GM19397 (cell line): ENCODE results near the gene MYH15.

Experiments used
- ATAC-seq: cut with Tn5 transposase; IDR thresholded peaks from one replicate; pipeline ENCODE4 v1.9.1; 2021; ENCODE audit warnings: mild to moderate bottlenecking, moderate library complexity; ENCODE audit not compliant: unreplicated experiment

The MYH15 gene

DNA sequence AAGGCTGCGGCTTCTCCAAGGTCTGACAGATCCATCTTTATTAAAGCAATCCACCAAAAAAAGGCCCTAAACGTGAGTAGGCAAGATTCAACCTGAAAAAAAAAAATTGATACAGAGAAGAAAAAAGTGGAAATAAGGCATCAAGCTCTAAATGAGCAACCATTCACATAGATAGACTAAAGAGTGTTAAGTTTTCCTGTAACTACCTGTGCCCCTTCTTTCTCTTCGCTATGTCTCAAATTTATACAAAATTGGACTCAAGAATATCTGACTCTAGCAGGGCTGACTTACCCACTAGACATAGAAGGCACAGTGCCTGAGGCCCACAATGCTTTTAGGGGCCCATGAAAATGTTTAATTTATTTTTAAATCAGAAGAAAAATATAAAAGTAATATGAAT, at the start of gene MYH15:
TSS of gene MYH15 (minus strand) at position 101 of the 400 bp plus-strand sequence. CDS start at position 35, 66 bp downstream.
- no peak for ATAC-seq

DNA sequence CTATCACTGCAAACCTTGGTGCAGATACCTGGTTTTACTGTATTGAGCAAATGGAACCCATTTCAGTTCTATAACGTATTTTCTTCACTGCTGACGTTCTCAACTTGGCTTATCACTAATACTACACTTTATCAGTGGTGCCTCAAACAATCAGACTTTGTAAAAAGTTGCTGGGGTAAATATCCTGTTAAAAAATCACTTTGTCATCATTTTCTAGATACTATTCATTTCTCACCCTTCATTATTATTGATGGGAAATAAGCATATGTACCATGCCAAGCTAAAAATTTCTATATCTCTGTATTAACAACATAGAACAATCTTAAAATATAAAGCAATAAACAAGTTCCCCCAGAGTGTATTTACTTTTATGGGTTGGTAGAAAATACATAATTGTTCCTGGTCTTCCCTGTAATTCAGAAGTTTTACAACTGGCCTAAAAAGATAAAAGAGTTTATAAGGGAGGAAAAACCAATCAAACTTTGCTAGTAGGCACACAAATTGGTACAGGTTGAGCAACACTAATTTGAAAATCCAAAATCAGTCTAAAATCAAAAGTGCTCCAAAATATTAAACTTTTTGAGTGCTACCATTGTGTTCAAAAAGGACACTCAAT, 45.7 kb upstream of the MYH15 start:
- ATAC-seq: no peak

DNA sequence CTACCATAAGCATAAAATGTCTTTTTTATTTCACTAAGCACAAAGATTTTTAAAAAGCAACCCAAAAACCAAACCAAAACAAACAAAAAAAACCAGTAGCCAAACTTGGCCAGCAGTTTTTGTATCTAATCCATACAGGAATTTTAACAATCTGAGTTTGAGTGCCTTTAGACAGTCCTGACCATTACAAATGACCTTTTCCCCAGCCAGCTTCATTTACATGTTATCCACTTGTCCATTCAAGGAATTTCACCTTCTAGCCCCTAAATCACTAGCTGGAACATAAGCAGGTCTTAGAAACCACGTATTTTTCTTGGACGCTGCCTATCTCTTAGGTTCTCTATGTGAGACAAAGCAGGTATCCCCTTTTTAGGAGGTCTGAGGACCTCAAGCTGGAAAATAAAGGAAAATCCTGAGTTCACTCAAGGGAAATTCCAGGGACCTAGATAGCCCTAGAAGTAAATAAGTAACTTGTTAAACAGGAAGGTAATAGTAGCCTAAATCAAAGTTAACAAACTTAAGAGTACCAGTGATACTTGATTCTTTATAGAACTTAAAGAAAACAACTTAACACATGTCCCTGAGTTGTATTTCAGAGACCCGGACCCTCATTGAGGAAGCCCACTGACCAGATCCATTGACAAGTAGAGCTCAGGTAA, 44.6 kb upstream of the MYH15 start:
- no peak for ATAC-seq

DNA sequence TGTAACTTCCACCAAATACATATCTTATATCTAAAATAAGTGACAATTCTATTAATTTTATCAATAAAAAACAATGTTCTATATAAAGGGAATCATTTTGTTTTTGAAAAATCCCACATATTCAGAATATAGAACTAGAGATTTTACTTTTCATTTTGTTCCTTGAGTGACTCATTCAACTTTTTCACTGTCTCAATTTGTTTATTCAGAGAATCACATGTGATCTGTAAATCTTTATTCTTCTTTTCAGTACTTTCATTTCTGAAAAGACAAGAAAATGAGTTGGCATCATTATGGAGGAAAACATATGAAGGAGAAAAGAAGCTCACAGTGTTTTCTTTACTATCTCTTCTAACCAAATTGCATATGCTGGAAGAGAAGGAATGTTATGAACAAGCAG, 43.8 kb upstream of the MYH15 start:
- no peak for ATAC-seq

DNA sequence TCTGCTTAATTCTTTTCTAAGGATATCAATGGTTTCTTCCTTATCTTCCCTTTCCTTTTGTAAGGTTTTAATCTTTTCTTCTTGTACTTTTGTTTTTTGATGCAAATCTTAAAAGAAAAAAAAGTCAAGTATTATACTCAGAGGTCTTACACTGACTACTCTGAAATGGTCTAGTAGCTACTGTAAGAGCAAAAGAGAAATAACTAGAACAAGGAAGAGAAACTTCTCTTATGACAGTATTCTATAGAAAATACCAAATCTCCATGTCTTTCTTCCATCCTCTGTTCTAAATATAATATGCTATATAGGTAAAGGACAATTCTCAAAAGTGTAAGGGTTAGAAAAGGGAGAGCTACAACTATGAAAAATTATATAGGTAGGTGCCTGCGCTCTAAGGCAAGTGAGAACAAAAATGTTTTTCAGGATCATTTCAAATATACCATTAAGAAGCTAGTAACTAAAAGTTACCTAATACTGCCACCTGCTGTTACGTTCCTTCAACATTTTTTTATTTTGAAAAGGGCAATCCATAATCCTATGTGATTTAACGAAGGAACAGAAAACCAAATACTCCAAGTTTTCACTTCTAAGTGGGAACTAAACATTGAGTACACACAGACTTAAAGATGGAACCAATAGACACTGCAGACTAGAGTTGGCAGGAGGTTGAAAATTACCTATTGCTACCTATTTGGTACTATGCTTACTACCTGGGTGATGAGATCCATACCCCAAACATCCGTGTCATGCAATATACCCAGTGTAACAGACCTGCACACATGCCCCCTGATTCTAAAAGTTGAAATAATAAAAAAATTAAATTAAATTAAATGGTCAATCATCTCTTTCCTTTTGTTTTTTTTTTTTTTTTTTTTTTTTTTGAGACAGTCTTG, 42.1 kb upstream of the MYH15 start:
- no peak for ATAC-seq

DNA sequence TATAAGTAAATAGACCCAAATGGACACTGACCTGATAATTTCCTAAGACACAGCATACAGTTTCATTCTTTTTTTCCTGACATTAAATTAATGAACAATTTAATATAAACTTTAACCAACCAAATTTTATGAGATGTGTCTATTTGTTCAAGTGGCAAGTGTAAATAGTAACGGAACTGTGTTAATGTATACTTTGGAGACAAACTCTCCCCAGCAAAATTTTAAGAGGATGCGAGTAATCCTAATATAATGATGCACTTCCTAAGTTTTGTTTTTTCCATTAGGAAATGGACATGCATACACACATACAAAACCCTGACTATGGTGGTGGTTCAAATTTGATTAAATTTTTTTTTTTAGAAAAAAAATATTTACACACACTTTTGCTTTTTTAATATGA, 38.5 kb upstream of the MYH15 start:
- ATAC-seq: no peak

DNA sequence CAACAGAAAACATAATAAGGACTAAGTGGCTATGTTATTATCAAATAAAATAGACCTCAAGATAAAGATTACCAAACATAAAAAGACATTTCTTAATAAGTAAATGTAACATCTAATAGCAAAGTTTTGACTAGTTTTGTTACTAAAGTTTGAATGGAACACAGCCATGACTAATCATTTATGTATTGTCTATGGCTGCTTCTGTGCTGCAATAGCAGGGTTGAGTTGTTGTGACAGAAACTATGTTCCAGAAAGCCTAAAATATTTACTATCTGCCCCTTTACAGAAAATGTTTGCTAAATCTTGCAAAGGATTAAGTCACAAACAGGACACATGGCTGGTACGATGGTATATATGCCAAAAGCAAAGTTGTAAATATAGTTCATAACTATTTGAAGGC, 37.9 kb upstream of the MYH15 start:
- ATAC-seq: no peak

DNA sequence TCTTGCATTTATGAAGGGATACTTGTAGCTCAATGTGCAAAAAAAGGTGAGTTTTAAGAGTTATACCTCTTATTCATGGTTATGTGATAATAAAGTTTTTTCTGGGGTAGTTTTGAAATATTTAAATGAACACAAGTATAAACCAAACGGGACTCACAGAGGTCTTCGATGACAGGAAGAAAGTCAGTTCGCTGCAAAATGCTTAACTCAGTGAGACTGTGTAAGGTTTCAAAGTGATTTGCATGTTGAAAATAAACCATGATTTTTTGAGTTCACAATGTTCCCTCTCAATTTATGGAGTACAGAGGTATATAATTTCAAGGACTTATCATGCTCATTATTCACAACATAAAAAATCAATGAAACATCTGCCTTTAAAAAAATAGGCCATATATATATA, 36.3 kb upstream of the MYH15 start:
- ATAC-seq: peak; percentile 64

DNA sequence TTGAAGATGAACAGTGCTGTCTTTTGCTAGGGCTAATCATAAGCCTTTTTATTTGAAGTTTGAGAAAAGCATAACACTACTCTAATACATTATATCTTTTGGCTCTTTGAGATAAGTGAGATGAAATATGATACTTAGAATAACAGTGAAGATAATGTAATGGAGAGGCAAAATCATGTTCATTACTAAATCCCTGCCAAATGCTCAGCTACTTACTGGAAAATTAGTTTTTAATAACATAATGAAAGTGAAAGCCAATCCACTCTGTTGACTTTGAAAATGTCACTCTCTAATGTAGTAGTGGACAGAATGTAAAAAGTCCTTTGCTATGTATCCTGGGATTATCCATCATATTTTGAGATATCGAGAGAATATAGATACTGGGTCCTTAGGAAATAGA, 35.9 kb upstream of the MYH15 start:
- no peak for ATAC-seq

DNA sequence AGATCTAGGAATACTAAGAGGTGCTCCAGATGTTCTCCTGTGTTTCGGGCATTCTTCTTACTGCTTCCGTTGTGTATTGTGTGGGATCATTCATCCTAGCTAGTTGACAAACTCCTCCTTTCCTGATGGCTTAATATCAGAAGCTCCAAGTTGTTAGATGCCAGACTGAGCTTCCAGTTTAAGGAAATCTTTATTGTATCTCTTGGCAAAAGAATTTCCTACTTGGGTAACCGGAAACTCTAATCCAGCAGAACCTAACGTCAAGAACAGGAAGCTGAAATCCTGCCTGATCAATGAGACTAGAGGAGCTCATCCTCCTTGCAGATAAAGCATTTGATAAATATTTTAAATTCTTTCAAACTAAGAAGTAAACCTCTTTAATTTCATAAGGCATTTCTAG, 27.7 kb upstream of the MYH15 start:
- no peak for ATAC-seq

DNA sequence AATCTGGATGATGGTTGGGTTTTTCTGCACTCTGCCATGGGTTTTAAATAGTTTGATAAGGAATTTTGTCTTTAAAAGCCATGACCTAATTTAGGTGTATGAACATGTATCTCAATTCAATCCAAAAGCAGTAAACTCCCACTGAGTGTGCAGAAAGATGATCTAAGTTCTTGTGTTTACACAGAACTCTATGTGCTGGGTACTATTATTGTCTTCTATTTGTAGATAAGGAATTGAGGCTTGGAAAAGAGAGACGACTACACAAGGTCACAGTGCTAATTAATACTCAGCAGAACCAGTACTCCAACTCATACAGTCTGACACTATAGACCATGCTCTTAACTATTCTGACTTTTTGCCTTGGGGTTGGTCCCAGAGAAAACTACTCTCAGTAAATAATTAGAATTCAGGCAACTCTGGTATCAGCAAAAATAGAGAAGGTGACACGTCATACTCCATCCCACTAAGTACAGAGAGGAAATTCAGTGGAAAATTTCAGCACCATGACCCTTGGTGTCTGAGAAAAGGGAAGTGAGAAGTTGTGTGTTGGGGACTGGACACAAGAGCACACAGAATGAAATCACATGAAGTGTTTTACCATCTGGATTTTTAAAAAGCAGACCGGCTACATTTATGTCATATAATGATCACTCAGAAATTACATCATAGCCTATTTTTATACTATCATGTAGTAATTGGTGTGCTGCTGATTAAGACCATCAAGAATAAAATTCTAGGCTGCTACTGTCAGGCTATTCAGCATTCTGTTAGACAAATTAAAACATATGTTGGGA, 18.3 kb upstream of the MYH15 start:
- peak; percentile 77 for ATAC-seq

DNA sequence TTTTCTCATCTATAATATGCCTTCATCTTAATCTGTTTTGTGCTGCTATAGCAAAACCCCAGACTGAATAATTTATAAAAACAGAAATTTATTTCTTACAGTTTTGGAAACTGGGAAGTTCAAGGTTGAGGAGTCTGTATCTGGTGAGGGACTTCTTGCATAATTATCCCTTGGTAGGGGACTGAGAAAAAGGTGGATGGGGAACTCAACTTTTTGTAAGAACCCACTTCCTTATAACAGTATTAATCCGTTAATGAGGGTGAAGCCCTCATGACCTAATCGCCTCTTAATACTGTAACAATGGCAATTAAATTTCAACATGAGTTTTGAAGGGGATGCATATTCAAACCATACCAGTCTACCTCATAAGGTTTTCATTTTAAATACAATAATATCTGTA, 17.4 kb upstream of the MYH15 start:
- no peak for ATAC-seq

DNA sequence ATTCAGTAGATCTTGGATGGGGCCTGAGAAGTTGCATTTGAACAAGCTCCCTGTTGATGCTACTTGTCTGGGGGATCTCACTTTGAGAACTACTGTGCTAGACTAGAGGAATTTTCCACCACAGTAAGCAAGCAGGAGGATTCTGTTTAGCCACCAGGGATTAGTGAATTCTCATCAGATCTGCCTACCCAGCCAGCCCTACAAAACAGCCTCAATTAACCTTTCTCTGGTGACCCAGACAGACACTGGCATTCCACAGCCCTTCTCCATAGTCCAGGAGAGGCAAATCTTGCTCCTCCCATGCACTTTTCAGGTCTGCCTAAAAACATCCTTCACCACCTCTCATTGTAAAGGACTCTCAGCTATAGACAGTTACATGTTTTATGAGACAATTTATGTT, 16.7 kb upstream of the MYH15 start:
- ATAC-seq: no peak

DNA sequence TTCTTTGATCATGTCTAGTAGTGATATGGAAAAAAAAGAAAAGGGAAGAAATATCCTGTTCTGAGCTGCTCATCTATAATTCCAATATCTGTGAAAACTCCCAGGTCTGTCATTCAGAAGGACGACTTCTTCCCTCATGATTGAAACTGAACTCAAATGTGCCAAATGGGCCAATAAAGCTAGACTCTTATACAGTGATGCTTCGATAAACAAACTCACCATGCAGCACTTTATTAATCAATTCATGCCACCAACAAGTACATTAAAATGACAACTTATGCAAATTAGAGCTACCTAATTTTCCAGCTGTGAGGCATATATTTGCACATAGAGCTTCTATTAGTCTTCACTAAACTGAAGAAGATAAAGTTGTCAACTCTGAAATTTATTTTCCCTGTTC, 15.6 kb upstream of the MYH15 start:
- no peak for ATAC-seq

DNA sequence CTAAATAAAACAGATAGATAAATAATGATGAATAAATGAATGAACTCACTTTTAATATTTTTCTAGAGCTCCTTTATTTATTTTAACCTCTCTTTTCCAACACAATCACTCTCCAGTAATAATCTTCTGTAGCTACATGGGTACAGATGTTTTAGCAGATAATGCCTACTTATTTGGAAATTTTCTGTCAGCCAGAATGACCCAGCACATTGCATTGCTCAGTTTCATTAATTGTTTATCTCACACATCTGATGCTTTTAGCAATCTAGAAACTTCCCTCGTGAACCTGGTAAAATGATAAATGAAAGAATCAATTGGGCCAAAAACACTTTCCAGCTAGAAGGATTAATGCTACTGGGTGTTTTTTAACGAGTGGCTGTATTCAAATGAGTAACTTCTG, 14.9 kb upstream of the MYH15 start:
- no peak for ATAC-seq

DNA sequence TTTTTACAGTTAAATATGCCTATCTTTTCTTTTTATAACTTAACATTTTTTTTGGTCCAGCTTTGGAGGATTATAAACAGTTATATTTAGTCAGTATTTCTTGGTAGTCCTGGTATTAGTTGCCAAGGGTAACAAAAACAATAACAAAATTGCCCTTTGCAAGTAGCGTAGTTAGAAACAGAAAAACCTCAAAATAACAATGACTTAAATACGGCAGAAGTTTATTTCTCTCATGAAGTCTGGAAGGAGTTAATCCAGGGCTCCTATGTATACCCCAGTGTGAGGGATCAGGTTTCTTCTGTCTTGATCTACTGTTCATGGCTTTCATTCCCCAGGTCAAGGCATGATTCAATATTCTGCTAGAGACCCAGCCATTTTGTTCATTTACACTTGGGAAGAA, 14.1 kb upstream of the MYH15 start:
- no peak for ATAC-seq

DNA sequence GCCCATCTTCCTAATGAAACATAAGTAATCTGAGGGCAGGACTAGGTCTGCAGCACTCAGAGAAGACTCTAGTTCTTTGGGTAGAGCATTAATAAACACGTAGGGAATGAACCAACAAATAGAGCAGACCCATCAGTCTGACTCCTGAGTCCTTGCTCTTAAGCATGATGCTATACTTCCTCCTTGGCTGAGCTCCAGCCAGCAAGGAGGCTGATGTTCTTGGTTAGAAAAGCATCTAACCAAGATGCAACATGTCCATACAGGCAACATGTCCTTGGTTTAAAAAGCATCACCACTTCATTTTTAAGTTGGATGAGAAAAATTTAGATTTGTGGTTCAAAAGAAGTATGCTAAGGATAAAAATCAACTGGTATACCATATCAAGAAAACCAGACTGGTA, 8.5 kb upstream of the MYH15 start:
- ATAC-seq: no peak

DNA sequence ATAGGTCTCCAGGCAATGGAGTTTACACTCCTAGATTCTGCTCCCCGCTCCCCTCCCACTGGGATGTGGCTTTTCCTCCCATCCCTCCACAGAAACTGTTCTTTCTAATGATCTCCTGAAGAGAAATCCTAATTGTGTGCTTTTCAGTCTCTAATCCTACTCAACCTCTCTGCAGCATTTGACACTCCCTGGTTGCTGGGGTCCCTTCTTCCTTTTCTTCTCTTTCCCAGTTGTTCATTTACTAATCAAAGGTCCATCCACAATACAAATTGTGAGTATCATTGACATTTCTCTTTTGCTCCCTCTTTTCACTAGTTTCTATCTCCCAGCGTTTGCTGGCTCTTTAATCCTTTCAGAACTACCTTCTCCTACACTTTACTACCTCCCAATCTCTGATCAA, 6.5 kb upstream of the MYH15 start:
- no peak for ATAC-seq

DNA sequence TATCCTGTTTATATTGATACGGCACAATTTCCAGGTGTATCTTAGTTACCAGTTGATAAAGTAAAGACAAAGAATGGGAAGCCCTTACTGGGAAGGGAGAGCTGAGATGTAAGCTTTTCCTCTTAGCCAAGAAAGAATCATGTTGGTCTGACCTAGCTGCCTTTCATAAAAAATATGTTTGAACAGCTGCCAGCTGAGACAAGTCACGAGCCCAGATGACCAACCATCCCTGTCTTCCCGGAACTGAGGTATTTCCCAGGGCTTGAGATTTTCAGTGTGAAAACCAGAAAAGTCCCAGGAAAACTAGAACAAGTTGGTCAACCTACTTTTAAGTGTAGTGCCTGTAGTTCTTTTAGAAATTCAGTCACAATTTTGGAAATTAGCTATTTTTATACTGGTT, 3.6 kb upstream of the MYH15 start:
- no peak for ATAC-seq

DNA sequence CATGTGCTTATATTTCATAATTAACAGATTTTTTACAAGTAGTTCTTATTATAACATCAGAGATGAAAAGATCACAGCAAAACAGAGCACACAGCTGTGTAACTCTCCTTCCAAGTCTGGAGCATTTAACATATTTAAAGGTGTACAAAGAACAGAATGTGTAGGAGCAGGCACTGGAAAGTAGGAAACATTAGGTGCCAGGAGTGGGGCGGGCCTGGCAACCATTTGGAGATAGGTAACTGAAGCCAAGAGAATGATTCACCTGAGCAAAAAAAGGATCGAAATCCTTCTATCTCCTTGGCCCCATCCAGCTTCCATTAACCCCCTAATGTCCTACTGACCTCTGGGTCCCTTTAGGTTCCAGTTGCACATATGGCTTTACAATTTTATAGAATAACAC, 2.3 kb upstream of the MYH15 start:
- ATAC-seq: no peak

DNA sequence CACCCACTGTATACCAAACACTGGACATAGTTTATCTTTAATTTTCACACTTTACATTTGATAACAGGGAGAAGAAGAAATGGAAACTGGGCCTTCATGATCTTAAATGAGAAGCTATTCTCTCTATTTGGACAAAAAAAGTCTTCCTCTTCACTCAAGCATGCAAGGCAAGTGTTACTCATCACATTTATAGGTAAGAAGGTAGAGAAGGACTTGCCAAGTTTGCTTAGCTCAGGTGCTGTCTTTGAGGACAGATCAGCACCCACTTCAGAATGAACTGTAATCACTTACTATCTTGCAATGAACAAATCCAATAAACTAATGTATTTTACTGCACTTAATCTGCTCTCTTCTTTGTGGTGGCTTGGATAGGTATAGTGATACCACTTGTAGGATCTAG, 1.1 kb upstream of the MYH15 start:
- ATAC-seq: no peak
